Suppressor macrophage treated with lipopolysaccharide for 4 hours (primary cell): ENCODE measurements around the gene CTIF.

Experiments used
- DNase-seq: peaks from one replicate; pipeline ENCODE4 v3.0.0-alpha.2; 2020

Gene CTIF

DNA sequence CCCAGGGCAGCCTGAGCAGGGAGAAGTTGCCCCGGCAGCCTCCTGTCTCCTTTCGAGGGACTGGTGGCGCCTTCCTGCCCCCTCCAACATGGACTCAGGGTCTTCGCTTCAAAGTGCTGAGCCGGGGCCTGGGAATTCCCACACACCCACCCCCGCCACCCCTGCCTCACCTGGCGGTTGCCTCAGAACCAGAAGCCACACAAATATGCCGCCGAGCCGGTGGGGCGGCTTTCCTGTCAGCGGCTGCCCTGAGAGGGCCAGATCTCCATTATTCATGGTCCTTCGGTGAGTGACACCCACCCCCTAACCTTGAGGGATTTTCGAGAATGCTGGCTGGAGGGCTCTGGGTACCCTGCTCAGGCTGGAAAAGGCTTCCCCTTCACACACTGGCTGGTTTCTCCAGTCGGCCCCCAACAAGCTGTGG, 340.2 kb downstream of the CTIF start:
- no peak for DNase-seq

DNA sequence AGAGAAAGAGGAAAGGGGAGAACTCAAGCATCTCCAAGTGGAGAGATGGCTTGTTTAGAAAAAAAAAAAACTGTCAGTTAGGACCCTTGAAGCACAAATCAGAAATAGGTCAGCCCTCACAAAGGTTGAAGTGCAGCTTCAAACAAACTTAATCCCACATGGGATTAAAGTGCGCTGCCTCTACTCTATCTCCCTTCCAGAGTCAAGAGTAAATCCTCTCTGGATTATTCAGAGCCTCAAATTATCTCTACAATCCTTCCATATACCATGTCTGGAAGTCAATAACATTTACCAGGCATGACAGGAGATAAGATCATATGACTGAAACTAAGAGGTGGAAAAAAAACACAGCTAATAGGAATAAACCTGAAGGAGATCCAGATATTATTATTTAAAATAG, 342.1 kb downstream of the CTIF start:
- no peak for DNase-seq

DNA sequence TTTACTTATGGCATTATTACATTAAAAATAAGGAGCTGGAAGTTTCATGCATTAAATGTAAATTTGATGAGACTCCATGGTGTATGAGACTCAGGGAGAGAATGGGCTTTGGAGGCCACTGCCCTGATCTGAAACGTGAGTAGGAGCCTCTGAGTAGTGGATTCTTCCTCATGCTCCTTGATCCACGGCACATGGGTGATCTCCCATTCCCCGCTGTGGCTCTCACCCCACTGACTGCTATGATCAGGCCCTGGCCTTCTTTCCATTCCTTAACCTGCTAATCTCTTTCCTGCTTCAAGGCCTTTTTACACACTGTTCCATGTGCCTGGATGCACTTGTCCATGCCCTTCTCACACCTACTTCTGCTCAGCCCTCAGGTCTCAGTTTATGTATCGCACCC, 343.5 kb downstream of the CTIF start:
- no peak for DNase-seq

DNA sequence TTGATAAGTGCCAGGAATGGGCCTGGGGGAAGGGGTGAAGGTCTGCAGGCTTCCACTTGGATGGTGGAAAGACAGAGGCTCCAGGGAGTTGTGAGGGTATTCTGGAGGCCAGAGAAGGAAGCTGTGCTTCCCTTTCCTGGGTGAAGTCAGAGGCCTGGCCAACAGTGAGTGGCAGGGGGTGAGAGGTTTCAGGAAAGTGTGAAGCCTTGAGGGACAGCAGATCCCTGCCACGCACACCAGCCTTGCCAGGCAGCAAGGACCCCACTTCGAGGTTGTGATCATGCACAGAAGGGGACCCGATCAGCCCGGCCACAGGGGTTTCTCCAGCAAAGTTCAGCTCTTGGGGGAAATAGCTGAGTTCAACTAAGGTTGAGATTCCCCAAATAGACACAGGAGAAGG, 345.5 kb downstream of the CTIF start:
- DNase-seq = peak; percentile 41

DNA sequence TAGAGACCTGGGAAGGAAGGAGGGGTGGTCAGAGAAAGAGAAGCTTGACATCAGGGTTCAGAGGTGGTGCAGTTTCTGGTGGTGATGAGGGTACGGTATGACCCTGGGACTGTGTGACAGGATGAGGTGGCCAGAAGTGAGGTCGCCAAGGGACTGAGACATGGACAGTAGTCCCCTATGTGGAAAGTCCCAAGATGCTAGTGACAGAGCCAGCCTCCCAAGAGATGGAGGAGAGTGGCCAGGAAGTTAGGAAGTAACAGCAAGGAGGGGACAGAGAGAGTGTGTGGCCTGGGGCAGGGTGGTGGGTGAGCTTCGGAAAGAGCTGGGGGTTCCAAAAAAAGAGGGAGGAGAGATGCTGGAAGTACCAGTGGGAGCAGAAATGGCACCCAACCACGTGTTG, 345.9 kb downstream of the CTIF start:
- DNase-seq = peak; percentile 47

DNA sequence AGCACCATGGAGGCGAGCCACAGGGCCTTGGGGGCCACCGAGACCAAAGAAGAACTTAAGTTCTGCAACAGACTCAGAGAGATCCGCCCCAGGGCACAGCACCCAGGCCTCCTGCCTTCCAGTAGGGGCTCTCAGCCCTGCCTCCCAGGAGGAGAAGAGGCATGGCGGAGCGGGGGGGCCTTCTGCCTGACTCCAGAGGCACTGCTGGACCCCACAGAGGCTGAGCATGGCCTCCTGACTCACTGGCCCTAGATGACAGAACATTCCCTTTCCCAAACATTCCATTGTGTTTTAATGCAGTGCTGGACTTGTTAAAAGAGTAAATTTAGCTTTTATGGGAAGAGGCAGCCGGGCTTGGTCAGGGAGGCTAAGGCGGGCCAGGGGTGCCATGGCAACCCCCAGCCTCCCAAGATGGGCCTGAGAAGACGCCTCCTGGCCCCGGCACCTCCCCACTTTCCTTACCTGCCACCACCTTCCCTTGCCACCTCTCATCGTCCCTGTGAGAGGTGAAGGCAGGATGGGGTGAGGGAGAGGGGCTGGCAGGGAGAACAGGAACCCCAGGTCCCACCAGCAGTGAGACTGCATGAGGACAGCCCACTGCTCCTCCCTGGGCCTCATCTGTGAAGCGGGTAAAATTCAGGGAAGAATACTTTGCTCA, 346.6 kb downstream of the CTIF start:
- no peak for DNase-seq

DNA sequence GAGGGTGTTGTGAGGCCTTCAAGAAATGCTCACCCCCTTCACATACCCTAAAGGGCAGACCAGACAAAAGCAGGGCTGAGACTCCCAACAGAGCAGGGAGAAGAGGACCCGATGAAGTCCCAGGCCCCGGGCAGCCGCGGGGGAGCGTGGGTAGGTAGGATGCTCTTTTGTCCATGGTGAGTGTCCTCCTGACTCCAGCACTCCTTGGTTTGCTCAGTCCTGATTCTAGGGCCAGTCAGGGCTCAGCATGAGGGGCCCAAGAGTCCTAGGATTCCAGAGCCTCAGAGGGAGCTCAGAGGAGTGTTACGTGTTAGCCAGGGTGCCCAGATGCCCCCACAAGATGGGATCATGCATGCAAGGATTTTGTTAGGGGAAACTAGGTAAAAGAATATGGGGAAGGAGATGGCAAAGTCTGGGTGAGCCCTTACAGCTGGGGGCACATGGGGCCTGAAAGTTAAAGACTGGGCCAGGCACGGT, 347.1 kb downstream of the CTIF start:
- DNase-seq = no peak

DNA sequence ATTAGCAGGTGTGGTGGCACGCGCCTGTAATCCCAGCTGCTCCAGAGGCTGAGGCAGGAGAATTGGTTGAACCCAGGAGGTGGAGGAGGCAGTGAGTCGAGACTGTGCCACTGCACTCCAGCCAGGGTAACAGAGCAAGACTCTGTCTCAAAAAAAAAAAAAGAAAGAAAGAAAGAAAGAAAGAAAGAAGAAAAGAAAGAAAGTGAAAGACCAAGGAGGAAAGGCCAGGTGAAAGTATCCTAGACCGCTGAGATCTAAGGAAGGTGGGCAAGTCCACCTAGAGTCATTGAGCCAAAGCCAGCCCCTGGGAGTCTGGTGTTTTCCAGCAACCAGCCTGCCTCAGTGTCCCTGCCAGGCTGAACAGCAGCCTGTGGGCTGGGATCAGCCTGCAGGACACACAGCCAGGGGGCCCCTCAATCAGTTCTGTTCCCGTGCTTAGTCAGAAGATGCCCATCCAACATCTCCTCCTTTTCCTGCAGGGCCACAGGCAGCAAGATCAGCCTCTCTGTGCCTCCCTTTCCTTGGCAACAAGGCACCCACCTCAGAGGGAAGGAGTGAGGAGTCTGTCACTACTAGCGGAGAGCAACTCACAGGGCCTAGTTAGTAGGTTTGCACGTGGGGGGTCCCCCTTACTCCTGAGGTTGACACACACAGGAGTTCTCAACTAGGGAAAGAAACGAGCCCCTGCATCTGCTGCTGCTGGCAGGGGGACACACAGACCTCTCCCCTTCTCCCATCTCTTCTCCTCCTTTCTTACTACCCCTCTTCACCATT, 347.9 kb downstream of the CTIF start:
- DNase-seq = no peak

DNA sequence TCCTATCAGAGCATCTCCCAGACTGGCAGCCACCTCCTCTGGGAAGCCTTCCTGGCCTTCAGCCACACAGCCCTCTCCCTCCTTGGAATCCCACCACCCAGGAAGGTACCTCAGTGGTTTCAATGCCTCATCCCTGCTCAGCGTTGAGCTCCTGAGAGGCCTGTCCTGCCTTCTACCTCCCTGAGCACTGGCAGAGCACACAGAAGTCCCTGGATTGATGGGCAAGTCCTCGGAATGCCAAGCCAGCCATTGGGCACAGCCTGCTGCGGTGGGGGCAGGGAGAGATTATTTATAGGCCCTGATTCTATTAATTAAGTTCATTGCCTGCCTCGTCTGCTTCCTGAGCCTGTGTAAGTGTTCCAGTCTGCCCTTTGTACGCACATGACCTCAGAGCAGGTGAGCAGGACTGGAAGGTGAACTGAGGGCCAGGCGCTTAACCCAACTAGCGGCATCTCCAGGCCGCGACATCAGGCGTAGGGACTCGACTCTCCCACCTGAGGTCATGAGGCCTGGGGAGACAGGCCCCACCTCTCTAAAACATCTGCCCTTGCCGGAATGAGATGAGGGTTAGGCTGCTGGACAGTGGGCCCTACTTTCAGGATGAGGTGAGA, 348.6 kb downstream of the CTIF start:
- DNase-seq = no peak

DNA sequence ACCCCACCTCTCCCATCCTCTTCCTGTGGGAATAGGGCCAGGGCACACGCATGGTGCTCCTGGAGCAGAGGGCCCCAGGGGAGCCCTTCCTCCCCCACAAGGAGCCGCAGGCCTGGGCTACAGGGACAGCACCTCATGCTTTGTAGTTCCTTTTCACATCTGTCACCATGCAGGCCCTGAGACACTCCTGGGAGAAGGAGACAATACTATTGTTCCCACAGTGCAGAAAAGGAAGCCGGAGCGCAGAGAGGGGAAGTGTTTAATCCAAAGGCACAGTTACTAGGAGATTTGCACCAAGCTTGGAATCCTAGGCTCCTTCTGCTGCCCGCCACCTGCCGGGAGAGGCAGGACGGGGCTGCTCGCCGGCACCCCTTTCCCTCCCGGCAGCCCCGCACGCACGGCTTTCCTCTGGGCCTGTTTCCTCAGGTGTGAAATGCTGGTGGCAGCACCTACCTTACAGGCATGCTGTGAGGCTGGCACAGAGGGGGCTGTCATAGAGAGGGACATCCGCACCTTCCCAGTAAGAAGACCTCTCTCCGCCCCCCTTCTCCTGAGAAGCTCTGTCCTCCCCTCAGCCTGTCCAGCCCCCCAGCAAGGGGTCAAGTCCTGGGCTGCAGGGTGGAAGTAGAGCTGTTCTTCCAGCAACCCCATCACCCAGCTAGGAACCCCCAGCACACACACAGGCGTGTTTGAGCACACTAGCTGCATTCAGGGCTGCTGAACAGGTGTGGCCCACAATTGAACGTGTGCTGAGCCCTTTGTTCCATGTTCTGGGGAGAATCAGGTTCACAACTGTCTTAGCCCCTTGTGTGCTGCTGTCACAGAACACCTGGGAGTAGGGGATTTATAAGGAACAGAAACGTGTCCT, 349.3 kb downstream of the CTIF start:
- DNase-seq = no peak

DNA sequence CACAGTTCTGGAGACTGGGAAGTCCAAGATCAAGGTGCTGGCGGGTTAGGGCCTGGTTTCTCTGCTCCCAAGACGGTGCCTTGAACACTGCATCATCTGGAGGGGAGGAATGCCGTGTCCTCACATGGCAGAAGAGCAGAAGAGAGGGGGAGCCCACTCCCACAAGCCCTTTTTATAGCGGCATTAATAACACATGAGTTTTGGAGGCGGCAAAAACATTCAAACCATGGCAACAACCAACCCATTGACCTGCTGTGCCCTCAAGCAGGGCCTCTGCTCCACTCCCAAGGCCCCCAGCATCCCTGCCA, 349.9 kb downstream of the CTIF start:
- no peak for DNase-seq

DNA sequence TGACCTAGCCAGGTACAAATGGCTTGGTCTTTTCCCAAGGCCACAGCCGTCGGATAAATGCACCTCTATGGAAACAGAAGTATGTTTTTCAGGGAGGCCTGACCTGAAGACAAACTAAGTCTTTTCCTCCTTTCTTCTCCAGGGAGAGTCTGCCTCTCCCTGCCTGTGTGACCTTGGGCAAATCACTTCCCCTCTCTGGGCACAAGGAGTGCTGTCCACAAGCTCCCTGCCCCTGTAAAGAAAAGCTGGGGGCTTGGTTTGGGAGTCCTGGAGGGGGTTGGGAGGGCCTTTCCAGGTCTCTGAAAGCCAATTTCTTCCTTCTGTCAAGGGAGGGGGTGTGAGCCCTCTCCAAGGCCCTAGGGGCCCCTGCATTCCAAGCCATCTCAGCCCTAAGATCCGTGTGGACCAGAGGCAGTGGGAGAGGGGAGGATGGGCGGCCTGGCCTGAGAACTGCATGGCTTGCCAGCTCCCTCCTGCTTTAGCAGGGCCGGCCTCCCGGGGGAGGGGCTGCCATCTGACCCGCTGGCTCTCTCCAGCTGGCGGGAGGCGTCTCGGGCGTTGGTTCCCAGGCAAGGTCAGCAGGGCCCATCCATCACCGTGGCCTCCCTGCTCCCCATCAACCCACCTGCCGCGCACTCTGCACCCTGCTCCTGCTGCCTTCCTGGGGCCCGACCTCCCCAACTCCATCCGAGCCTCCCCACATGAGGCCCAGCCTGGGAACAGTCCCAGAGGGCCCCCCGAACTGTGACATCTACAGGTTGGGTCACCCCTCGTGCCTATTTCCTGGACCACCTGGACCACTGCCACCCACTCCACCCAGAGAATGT, 350.5 kb downstream of the CTIF start:
- DNase-seq = no peak

DNA sequence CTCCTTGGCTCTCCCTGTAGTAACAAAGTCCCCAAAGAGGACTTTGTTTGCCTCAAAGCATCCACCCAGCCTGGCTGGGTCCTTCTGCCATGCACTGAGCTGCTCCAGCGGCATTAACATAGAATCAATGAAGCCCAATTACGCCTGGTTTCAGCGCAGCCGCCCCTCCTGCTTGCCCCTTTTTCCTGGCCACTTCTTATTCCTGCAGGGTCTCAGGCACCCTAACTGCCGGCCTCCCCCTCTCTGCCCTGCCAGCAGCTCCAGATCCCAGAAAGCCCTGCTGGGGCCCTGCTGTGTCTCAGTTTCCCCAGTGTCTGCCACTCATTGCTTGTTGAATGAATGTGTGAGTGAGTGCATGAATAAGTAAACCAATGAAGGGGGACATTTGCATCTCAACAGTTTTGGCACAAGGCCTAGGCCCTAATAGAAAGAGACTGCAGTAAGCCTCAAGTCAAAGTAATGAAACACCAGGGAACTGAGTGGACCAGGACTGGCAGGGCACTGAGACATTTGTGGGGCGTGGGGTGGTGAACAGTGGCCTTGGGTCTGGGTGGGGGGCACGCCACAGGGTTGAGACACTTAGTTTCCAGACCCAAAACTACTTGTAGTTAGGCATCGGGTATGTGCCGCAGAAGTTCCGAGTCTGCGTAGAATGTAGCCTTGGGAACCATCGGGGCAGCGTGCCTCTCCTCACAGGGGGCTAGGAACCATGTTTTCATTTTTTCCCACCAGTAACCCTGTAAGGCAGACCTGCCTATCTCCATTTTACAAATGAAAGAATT, 351.3 kb downstream of the CTIF start:
- no peak for DNase-seq

DNA sequence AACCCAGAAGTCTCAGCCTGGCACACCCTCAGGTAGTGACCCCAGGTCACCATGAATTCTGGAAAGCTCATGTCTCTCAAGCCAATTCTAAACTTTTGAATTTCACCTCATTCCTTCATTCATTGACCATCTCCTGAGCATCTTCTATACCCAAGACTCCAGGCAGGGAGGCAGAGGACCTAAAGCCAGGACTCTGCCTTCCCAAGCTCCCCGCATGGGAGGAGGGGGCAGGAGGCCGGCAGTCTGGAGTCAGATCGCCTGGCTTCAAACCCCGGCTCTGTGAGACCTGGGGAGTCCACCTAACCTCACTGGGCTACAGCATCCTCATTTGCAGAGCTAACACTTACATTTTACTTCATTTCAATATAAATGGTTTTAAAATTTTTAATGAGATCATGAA, 352.9 kb downstream of the CTIF start:
- no peak for DNase-seq

DNA sequence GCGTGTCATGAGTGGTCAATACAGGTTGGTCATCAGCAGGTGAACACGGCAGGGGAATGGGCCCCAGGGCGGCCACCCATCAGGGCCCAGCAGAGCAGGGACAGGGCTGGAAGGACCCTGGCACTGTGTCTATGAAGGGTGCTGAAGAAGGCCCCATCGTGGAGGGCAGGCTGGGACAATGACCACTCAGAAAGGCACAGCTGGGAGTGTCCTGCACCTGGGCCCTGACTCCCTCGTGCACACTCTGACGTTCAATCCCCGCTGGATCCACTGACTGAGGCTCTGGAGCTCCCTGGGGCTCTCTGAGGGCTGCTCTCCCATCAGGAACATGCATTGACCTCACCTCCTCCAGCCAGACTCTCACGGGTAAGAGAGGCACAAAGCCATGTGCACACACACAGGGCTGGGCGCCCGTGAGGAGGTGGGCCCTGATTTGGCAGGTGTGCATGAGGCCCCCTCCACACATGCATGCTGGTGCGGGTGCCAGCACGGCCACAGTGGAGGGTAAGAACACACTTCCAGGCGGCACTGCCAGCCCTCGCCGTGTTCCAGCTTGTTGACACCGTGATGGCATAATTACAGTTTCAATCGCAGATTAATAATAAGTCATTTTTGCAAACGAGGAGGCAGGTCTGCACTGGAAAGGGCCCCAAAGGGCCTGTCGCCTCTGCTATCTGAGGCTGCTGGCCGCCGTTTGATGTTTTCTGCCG, 353.5 kb downstream of the CTIF start:
- no peak for DNase-seq

DNA sequence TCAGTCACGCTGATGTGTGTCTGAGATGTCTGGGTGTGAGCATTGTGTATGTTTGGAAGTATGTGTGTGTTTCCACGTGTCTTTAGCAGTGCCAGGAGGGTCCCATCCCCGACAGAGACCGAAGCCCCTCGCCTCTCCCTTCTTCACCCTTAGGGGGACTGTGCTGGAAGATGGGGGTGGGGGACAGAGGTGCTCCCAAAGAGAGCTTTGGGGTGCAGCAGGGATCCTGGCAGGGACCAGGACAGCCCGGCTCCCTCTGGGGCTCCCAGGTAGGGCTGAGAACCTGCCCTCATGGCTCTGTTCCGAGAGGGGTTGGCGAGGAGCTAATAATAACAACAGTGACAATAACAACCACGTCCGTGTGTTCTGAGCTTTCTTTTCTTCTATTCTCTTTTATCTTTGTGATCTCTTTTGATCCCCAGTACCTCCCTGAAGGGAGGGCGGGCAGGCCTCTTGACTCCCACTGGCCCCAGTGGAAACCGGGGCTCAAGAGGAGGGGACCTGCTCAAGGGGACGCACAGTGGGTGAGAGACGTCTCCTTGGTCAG, 354.3 kb downstream of the CTIF start:
- DNase-seq = no peak

DNA sequence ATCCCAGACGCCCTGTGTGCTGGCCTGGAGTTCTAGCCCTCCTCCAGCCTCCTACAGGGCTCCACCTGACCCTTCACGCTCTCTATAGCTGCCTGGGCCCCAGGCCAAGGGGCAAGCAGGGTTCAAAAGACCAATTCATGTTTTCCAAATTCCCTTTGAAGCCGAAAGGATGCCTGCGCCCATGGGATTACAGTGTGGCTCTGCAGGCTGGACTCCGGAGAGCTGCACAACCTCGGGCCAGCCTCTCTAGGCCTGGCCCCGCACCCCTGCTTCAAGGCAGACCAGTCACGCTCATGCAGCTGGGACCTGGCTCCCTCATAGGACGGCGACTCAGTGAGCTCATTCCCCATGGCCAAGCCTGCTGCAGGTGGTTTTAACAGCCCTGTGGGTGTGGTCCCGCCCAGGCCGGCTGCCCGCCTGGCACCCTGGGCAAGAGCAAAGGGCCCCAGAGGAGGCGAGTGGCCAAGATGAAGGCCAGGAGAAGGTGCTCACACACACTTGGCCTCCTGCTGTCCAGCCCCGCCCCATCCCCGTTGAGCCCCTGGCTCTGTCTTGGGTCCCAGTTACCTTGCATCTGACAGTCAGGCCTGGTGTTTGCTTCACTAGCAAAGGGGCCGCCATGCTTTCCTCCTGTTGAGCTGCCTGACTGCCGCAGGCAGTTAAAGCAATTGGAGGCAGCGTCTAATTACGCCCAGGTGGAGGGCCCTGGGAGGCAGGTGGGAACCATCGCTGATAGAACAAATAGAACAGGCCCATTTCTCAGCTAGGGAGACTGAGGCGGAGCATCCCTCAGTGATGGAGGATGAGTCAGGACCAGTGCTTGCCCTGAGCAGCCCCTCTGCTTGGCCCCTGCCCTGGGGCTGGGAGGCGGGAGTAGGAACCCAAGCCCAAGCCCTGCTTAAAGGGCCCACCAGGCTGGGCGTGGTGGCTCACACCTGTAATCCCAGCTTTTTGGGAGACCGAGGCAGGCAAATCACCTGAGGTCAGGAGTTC, 355.1 kb downstream of the CTIF start:
- no peak for DNase-seq

DNA sequence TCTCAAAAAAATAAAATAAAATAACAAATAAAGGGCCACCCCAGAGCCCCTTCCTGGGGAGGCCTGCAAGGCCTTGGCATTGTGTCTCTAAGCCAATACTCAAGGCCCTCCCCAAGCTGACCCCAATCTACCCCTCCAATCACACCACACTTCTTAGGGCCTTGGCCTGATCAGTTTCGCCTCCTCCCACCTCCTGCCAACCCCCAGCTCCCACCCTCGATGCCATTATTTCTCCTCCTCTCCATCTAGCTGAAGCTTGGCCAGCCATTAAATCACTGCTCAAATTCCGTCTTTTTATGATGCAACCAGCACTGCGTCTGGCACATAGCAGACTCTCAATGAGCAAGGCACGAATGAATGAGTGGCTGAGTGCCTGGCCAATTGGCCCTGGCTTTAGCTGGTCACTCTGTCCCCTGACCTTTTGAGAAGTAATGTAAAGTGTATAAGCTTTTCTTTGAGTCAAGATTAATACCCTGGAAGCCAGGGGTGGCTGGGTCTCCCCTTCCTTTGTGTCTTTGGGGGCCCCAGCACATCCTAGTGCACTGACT, 356.0 kb downstream of the CTIF start:
- DNase-seq = no peak

DNA sequence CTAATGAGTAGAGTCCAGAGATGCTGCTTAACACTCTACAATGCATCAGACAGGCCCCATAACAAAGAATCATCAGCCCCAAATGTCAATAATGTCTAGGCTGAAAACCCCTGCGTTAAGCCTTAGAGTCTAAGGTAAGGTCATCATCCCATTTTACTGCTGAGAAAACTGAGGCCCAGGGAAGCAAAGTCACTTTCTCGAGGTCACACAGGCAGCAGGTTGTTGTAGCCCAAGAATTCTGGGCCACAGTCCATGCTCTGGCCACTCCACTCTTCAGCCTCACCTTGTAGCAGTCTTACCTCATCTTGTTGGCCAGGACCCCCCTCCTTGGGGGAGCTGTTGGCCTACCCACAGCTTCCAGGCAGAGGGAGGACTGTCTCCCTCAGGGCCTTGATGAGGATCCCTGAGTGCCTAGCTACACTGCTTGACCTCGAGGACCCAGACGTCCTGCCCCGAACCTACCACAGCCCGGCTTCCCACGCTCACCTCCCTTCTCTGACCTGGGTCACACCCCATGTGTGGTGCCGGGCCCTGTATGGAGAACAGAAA, 357.6 kb downstream of the CTIF start:
- no peak for DNase-seq
